ENCODE results near the gene NOL4L. TPM values are rescaled to one million over a fixed set of nuclear protein-coding genes. Genes with fewer than 3 reads are reported as not detected.

The NOL4L gene
- total and polyA plus RNA-seq, 12 donors, result 1.5 to 10.1 (median 5.1) TPM

- no peak for ATAC-seq
- H3K4me3 ChIP-seq, result no peak overlapping the region
- TF ChIP-seq CTCF (IDR thresholded peaks at IDR 0.05), result no peak
- H3K4me1 ChIP-seq, result peaks cover 0 to 18% (median 0%) of the 10 kb centered on the region in 9 donors
- intact Hi-C loops (cut with DNase I), result no loop called here
- no peak for DNase-seq
- peaks cover 0 to 15% (median 0%) of the 10 kb centered on the region in 11 donors for H3K9me3 ChIP-seq
- H3K36me3 ChIP-seq, result peaks cover 0 to 59% (median 8%) of the 10 kb centered on the region in 9 donors
- no peaks in the 10 kb centered on the region for H3K27me3 ChIP-seq
- WGBS, 2 donors, result 94 to 96% methylated on average over 3 of the region's 3 CpGs
- no peak overlapping the region for H3K27ac ChIP-seq
These were observed 190.1 kb downstream of the NOL4L start for GRCh38 chr20:32395066-32395465.

Other genes with a start within 250 kb of the NOL4L start
- 10 to 100 TPM; 23.1 to 39.4 (median 29.4) TPM for gene ASXL1, start 227.0 kb downstream of the NOL4L start, total RNA-seq
- 10 to 100 TPM; 10.0 to 27.1 TPM for gene ASXL1, start 227.0 kb downstream of the NOL4L start, polyA plus RNA-seq
- under 1 TPM in 1 of 10 donors, not detected in 9; 0.04 TPM for gene C20orf203, start 88.6 kb upstream of the NOL4L start, total RNA-seq
- gene C20orf203, start 88.6 kb upstream of the NOL4L start, polyA plus RNA-seq, result under 1 TPM in 1 of 2 donors, not detected in 1; 0.07 TPM
- gene COMMD7, start 158.1 kb upstream of the NOL4L start, total RNA-seq, result 10 to 100 TPM; 35.7 to 54.6 (median 41.8) TPM
- gene COMMD7, start 158.1 kb upstream of the NOL4L start, polyA plus RNA-seq, result 10 to 100 TPM; 48.6 to 53.6 TPM
- gene DNMT3B, start 177.1 kb upstream of the NOL4L start, total RNA-seq, result under 1 TPM; 0.27 to 0.95 (median 0.68) TPM
- gene DNMT3B, start 177.1 kb upstream of the NOL4L start, polyA plus RNA-seq, result 1 to 10 TPM in 1 of 2 donors, under 1 TPM in 1; 0.35 to 1.8 TPM
- gene MAPRE1, start 234.6 kb upstream of the NOL4L start, total RNA-seq, result 10 to 100 TPM; 56.5 to 88.0 (median 68.1) TPM
- 10 to 100 TPM; 15.6 to 49.3 TPM for gene MAPRE1, start 234.6 kb upstream of the NOL4L start, polyA plus RNA-seq